BJ (cell line): ENCODE results near the gene USP49. TPM values are rescaled to one million over a fixed set of nuclear protein-coding genes. Genes with fewer than 3 reads are reported as not detected.
A peak's percentile ranks its signal among the peaks of the same experiment; 100 is the strongest.

ENCODE experiments used
- CTCF ChIA-PET: fragments of 350-600 bp; formaldehyde crosslinking; extraction: SDS; loops from one replicate; lab custom pipeline; 2021; ENCODE audit warnings: antibody characterized with exemption, inconsistent platforms; lab: Yijun Ruan, JAX
- POLR2A ChIA-PET: fragments of 300-600 bp; sonication (Branson Sonifier 250); formaldehyde crosslinking; extraction: SDS; loops from one replicate; lab custom pipeline; 2021; ENCODE audit warnings: antibody characterized with exemption; lab: Charles Lee
- DNase-seq: peaks from one replicate; pipeline ENCODE4 v3.0.0-alpha.2; 2011; ENCODE audit warnings: low read depth
- H3K27me3 ChIP-seq: 2 replicates; pipeline ENCODE4 v1.6.0; 2011; ENCODE audit warnings: low read length; ENCODE audit not compliant: control insufficient read depth, insufficient read depth
- H3K36me3 ChIP-seq: 2 replicates; pipeline ENCODE4 v1.5.1; 2011; ENCODE audit warnings: low read length; ENCODE audit not compliant: control insufficient read depth, insufficient read depth
- H3K4me3 ChIP-seq: 2 replicates; pipeline ENCODE4 v1.5.1; 2011; ENCODE audit warnings: low read depth, mild to moderate bottlenecking, control low read depth, low read length
- polyA plus RNA-seq: library from polyadenylated mRNA; depleted of rRNA; stranded (reverse); fragments of >200 nt; gene quantifications from 2 replicates; pipeline ENCODE4 v1.2.3, GENCODE V29; 2011
- TF ChIP-seq, protein P1 (sequence below): IDR thresholded peaks from 2 replicates; pipeline ENCODE4 v1.5.1; 2011; ENCODE audit warnings: low read depth, mild to moderate bottlenecking, control low read depth, inconsistent platforms, low read length, moderate library complexity; ENCODE audit not compliant: insufficient read depth

Gene USP49
- polyA plus RNA-seq, 1 experiment, result 1.6 TPM

DNA sequence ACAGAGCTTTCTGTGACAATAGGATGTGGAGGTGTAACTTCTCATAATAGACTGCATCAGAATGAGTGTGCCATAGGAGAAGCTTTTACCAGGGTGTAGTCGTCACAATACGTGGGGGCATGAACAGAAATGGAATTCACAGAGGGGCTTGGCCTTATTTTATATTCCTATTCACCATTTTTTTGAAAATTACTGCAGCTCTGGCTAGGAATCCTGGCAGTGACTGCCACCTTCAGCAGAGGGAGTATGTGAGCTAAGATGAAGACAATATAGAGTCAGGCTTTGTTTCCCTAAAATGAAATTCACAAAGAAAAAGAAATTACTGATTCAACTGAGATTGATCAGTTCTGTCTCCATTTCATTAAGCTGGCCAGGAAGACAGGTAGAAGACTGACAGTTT lies 93.8 kb downstream of the USP49 start:
- Histone ChIP-seq H3K4me3 (no peak overlapping the region), H3K27me3 (no peaks in the 10 kb centered on the region), H3K36me3 (peaks cover 1% of the 10 kb centered on the region)
- TF ChIP-seq, protein P1, sequence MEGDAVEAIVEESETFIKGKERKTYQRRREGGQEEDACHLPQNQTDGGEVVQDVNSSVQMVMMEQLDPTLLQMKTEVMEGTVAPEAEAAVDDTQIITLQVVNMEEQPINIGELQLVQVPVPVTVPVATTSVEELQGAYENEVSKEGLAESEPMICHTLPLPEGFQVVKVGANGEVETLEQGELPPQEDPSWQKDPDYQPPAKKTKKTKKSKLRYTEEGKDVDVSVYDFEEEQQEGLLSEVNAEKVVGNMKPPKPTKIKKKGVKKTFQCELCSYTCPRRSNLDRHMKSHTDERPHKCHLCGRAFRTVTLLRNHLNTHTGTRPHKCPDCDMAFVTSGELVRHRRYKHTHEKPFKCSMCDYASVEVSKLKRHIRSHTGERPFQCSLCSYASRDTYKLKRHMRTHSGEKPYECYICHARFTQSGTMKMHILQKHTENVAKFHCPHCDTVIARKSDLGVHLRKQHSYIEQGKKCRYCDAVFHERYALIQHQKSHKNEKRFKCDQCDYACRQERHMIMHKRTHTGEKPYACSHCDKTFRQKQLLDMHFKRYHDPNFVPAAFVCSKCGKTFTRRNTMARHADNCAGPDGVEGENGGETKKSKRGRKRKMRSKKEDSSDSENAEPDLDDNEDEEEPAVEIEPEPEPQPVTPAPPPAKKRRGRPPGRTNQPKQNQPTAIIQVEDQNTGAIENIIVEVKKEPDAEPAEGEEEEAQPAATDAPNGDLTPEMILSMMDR, result peak; percentile 66
- ChIA-PET CTCF (interaction anchor here (0.6 to 4.0 kb wide), 12 partner anchors 11 to 246 kb away, joined by 3 to 39 read pairs (median 4); partner anchors contain the start of genes BYSL, MED20, TOMM6 and USP49), POLR2A (interaction anchor here (0.5 kb wide), 1 partner anchor 249 kb away, joined by 6 read pairs; the partner anchor contains the start of gene TAF8)
- no peak for DNase-seq

DNA sequence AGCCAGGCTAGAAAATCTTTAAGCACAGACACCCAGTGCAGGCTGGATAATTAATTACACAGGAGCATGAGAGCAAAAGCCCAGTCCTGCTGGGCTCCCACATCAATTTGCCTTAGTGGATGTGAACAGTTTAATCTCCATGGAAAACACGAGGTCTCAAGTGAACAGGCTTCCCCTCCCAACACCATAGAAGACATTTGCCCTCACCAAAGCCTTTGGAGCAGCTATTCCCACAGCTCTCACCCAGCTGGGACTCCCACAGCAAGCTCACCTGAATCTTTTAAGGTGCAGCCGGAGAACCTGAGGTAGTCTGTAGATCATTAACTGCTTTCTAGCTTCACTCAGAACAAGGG lies 95.6 kb downstream of the USP49 start:
- TF ChIP-seq, protein P1, result no peak
- POLR2A ChIA-PET, result no interaction called here
- H3K36me3 ChIP-seq, result peaks cover 1% of the 10 kb centered on the region; the same call in 1 of the 2 replicates
- no peak for DNase-seq
- no peaks in the 10 kb centered on the region for H3K27me3 ChIP-seq
- CTCF ChIA-PET, result interaction anchor here (0.9 to 4.0 kb wide), 5 partner anchors 9 to 245 kb away, joined by 3 to 39 read pairs (median 13); partner anchors contain the start of gene TOMM6
- no peak overlapping the region for H3K4me3 ChIP-seq

DNA sequence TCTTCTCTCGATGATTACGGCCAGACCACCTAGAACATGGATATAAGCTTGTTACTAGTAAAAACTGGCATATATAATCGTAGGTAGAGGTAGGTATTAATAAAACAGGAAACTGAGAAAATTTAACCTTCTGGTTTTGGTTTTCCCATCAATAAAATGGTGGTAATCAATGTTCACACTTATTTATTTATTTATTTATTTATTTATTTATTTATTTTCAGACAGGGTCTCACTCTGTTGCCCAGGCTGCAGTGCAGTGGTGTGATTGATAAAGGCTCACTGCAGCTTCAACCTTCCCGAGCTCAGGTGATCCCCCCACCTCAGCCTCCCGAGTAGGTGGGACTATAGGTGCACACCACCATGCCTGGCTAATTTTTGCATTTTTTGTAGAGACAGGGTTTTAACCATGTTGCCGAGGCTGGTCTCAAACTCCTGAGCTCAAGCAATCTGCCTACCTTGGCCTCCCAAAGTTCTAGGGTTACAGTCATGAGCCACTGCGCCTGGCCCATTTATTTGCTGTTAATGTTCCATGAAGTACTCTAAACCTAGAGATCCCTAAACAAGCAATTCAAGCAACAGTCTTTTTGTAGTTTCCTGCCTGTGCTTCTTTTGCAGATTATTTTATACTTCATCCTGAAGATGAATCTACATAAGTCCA lies 96.1 kb downstream of the USP49 start:
- CTCF ChIA-PET, result interaction anchor here (0.9 to 4.0 kb wide), 6 partner anchors 8 to 246 kb away, joined by 3 to 39 read pairs (median 10); partner anchors contain the start of gene TOMM6
- DNase-seq, result no peak
- H3K4me3 ChIP-seq, result no peak overlapping the region
- POLR2A ChIA-PET, result no interaction called here
- peaks cover 1% of the 10 kb centered on the region; the same call in 1 of the 2 replicates for H3K36me3 ChIP-seq
- no peaks in the 10 kb centered on the region for H3K27me3 ChIP-seq
- TF ChIP-seq, protein P1, result no peak

DNA sequence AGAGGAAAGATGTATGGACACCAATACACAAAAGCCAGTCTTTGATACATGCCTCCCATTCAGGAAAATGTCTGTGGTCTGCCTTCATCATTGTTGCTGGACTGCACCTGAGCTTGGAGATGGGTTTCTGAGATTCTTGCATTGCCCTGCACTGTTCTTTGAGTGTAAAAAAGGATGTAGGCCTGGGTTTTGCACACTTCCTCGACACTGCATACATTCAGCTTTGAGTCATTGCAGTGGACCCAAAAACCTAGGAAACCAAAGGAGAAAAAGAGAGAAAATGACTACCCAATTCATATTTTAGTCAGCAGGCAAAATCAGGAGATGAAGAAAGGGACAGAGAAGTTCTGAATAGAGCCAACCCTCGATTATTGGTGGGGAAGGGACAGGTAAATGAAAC lies 98.7 kb downstream of the USP49 start:
- TF ChIP-seq, protein P1, result no peak
- POLR2A ChIA-PET, result no interaction called here
- no peak for DNase-seq
- peaks cover 1% of the 10 kb centered on the region; the same call in 1 of the 2 replicates for H3K36me3 ChIP-seq
- CTCF ChIA-PET, result interaction anchor here (3.8 kb wide), 1 partner anchor 247 kb away, joined by 21 read pairs; no protein-coding TSS in a partner anchor
- H3K27me3 ChIP-seq, result no peaks in the 10 kb centered on the region
- no peak overlapping the region for H3K4me3 ChIP-seq

DNA sequence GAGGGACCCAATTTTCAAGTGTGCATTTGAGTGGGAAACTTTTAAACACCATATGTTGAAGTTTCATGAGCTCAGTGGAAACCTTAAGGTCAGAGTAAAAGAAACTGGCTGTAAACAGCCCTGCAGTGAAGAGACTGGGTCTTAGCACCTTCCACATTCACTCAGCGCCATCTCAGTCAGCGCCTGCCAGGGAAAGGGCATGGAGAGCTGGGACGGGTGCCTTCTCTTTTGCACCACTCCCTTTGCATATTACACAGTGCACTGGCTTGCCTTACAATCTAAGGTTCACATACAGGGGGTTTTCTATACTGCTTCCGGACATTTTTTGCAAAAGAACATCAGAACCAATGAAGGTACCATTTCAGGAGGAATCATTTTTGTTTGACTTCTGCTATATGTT lies 103.2 kb downstream of the USP49 start:
- no peak for DNase-seq
- H3K4me3 ChIP-seq, result no peak overlapping the region
- CTCF ChIA-PET, result interaction anchor here (1.0 to 2.4 kb wide), 3 partner anchors 9 to 251 kb away, joined by 3 to 13 read pairs (median 4); no protein-coding TSS in a partner anchor
- H3K36me3 ChIP-seq, result no peaks in the 10 kb centered on the region; the same call in 1 of the 2 replicates
- H3K27me3 ChIP-seq, result no peaks in the 10 kb centered on the region
- POLR2A ChIA-PET, result no interaction called here
- TF ChIP-seq, protein P1, result no peak
